Measurements from ENCODE around the gene POLR1E.

GRCh38 chr9:37508135-37508833, 22.5 kb downstream of the POLR1E start:
- TF ChIP-seq CTCF (IDR thresholded peaks at IDR 0.05 in 2 of 3, conservative IDR thresholded peaks at IDR 0.05 in 1 of 3; ENCODE audit: control insufficient read depth in 2 of 3, extremely low read depth in 1 of 3, insufficient read depth in 1 of 3, low read depth in 3 of 3, low read length in 3 of 3) (no peak), RFX5 (IDR thresholded peaks at IDR 0.05; ENCODE audit: low read depth, low read length) (no peak), MTA2 (IDR thresholded peaks at IDR 0.05; ENCODE audit: low read depth) (no peak), EZH2 (IDR thresholded peaks at IDR 0.05; ENCODE audit: borderline replicate concordance, control insufficient read depth, low read depth, low read length) (no peak)

Measured in GM12878 (cell line).